Naive B cell (primary cell): ENCODE measurements around the gene FGF10. TPM values are rescaled to one million over a fixed set of nuclear protein-coding genes. Genes with fewer than 3 reads are reported as not detected.

ENCODE experiments used
- ATAC-seq, 2 donors: fragments of 150-1000 bp; cut with Tn5 transposase; 2 replicates each; pipeline ENCODE4 v1.10.0; 2021; ENCODE audit warnings: low read depth in 2 of 2, mild to moderate bottlenecking in 2 of 2, moderate library complexity in 2 of 2
- DNase-seq: peaks from one replicate; pipeline ENCODE4 v3.0.0; 2022
- H3K27ac Mint-ChIP-seq, 6 donors: one replicate each; pipeline ENCODE4 v1.8.0; 2020 to 2022; ENCODE audit warnings: mild to moderate bottlenecking in 6 of 6, mixed read lengths in 6 of 6, moderate library complexity in 5 of 6, inconsistent platforms in 2 of 6
- H3K27me3 Mint-ChIP-seq, 3 donors: one replicate each; pipeline ENCODE4 v1.8.0; 2021 to 2022; ENCODE audit warnings: mixed read lengths in 3 of 3, mild to moderate bottlenecking in 1 of 3
- H3K36me3 Mint-ChIP-seq, 2 donors: one replicate each; pipeline ENCODE4 v1.8.0; 2020 to 2022; ENCODE audit warnings: mixed read lengths in 2 of 2, inconsistent platforms in 1 of 2, mild to moderate bottlenecking in 1 of 2
- H3K4me1 Mint-ChIP-seq, 3 donors: one replicate each; pipeline ENCODE4 v1.8.0; 2020 to 2022; ENCODE audit warnings: mixed read lengths in 3 of 3, inconsistent platforms in 1 of 3, mild to moderate bottlenecking in 1 of 3, moderate library complexity in 1 of 3
- H3K4me3 Mint-ChIP-seq, 8 donors: one replicate each; pipeline ENCODE4 v1.8.0; 2020 to 2022; ENCODE audit warnings: mild to moderate bottlenecking in 8 of 8, mixed read lengths in 8 of 8, moderate library complexity in 8 of 8, inconsistent platforms in 2 of 8
- H3K9me3 Mint-ChIP-seq, 7 donors: one replicate each; pipeline ENCODE4 v1.8.0; 2020 to 2022; ENCODE audit warnings: mixed read lengths in 7 of 7, mild to moderate bottlenecking in 5 of 7, inconsistent platforms in 2 of 7, moderate library complexity in 1 of 7
- polyA plus RNA-seq, 6 donors: library from polyadenylated mRNA; unstranded; fragments of 300-500 nt; fragmentation: Illumina TruSeq; gene quantifications; one replicate each; pipeline ENCODE4 v1.2.3, GENCODE V29; 2021; ENCODE audit warnings: low read depth in 6 of 6

The FGF10 gene
- polyA plus RNA-seq, 6 donors from 2014 or later = not detected

DNA sequence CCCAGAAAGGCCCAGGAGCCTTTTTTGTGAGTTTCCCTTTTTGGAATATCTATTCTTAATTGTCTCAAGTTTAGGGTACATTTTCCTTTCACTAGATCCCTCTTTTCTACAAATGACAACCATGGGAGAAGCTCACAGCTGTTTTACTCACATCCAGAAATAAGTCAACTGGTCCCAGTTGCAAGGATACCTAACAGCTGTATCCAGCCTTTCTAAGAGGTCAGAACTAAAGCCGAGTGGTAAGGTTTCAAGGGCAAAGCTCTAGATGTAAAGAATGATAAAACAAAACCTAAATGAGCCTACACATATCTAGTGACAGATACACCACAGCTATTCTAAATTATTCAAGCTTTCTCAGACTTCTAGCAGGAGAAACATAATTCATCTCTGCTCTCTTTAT lies 4.4 kb downstream of the FGF10 start:
- peaks cover 11 to 31% (median 30%) of the 10 kb centered on the region in 3 donors for H3K27me3 Mint-ChIP-seq
- peaks cover 0 to 3% (median 0%) of the 10 kb centered on the region in 7 donors for H3K9me3 Mint-ChIP-seq
- no peak for DNase-seq
- H3K4me3 Mint-ChIP-seq = no peak overlapping the region
- H3K27ac Mint-ChIP-seq = no peak overlapping the region
- peaks cover 0 to 10% of the 10 kb centered on the region in 2 donors for H3K36me3 Mint-ChIP-seq
- H3K4me1 Mint-ChIP-seq = peaks cover 4 to 17% (median 5%) of the 10 kb centered on the region in 3 donors
- no peak for ATAC-seq

DNA sequence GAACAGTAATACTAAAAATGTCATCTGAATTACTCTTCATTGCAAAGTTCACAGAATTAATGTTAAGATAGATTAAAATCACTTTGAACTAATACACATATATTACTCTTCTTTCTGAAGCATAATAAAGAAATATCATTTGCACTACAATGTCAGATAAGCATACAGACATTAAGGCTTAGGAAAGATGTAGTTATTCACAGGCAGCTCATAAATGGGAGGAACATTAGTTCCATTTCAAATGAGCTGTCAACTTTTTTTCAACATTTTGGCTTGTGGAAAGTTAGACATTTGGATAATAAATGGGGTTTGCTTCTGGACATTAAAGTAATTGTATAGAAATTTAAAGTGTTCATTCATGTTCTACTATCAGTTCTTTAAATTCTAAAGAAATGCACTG lies 6.3 kb downstream of the FGF10 start:
- H3K36me3 Mint-ChIP-seq = peaks cover 0 to 10% of the 10 kb centered on the region in 2 donors
- H3K4me1 Mint-ChIP-seq = peaks cover 0 to 2% (median 0%) of the 10 kb centered on the region in 3 donors
- peaks cover 10 to 12% (median 11%) of the 10 kb centered on the region in 3 donors for H3K27me3 Mint-ChIP-seq
- no peak overlapping the region for H3K4me3 Mint-ChIP-seq
- no peak overlapping the region for H3K27ac Mint-ChIP-seq
- H3K9me3 Mint-ChIP-seq = peaks cover 0 to 6% (median 0%) of the 10 kb centered on the region in 7 donors
- no peak for ATAC-seq
- no peak for DNase-seq

DNA sequence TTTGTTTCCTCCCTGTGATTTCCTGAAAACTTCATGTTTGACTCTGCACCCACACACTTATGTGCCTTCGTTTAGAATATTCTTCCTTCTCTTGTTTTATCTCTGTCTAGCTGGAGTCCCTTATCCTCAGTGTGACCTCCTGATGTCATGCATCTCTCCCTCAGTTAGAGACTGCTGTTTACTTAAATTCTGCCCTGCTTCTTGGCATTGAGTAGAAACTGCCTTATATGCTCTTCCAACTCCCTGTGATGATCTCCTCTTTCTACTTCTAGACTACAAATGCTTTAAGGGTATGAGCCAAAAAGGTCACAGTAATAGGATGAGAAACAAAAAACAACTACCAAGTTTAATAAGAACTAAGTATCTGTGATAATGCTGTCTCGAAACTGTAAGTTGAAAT lies 12.2 kb downstream of the FGF10 start:
- H3K27me3 Mint-ChIP-seq = no peaks in the 10 kb centered on the region
- DNase-seq (no peak), ATAC-seq (no peak)
- H3K9me3 Mint-ChIP-seq = peaks cover 0 to 20% (median 8%) of the 10 kb centered on the region in 7 donors
- H3K4me1 Mint-ChIP-seq = no peaks in the 10 kb centered on the region
- H3K36me3 Mint-ChIP-seq = no peaks in the 10 kb centered on the region
- no peak overlapping the region for H3K4me3 Mint-ChIP-seq
- H3K27ac Mint-ChIP-seq = no peak overlapping the region

DNA sequence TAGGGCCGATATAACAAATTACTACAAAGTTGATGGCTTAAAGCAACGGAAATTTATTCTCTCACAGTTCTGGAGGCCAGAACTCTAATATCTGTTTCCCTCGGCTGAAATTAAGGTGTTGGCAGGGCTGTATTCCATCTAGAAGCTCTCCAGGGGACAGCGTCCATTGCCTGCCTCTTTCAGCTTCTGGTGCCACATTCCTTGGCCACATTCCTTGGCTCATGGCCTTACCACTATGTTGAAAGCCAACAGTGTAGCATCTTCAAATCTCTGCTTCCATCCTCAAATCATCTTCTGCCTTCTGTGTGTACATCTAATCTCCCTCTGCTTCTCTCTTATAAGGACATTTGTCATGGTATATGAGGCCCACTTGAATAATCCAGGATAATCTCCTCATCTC lies 17.2 kb downstream of the FGF10 start:
- Mint-ChIP-seq H3K9me3 (peaks cover 0 to 20% (median 7%) of the 10 kb centered on the region in 7 donors), H3K36me3 (no peaks in the 10 kb centered on the region), H3K4me3 (no peak overlapping the region), H3K27ac (no peak overlapping the region), H3K4me1 (no peaks in the 10 kb centered on the region), H3K27me3 (no peaks in the 10 kb centered on the region)
- no peak for ATAC-seq
- DNase-seq = no peak

DNA sequence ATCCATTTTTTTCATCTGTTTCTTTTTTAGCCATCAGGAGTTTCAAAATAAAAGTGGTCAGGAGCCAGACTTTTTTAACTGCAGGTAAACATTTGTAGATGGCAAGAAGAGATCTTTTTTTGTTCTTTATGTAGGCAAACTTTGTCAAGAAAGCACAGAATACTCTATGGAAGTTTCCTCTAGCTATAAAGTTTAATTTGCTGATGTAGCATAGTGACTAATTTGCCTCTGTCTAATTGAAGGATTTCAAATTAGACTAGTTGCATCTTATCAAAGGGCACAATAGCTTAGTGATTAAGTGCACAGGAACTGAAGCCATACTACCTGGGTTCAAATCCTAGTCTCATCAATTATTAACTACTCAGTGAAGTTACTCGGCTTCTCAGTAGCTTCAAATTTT lies 22.0 kb downstream of the FGF10 start:
- Mint-ChIP-seq H3K9me3 (peaks cover 0 to 4% (median 2%) of the 10 kb centered on the region in 7 donors), H3K4me1 (no peaks in the 10 kb centered on the region), H3K27me3 (no peaks in the 10 kb centered on the region), H3K4me3 (no peak overlapping the region), H3K27ac (no peak overlapping the region), H3K36me3 (no peaks in the 10 kb centered on the region)
- ATAC-seq (no peak), DNase-seq (no peak)

DNA sequence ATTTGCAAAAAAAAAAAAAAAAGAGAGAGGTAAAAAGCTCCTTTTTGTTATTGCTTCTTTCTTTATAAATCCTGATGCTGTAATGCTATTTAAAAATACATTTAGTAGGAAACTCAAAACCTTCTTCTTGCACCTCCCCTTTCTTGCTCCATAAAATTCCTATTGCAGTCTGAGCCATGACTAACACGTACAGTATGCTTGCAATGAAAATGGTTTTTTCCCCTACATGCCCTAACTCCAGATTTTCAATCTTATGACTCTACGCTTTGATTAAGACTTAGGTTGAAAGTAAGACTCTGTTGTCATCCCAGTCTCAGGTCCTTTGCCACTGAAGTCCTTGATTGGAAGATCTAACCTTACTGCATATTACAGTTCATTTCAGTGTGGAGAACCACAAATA lies 23.9 kb downstream of the FGF10 start:
- DNase-seq = no peak
- no peak overlapping the region for H3K27ac Mint-ChIP-seq
- H3K9me3 Mint-ChIP-seq = peaks cover 0 to 3% (median 0%) of the 10 kb centered on the region in 7 donors
- no peak overlapping the region for H3K4me3 Mint-ChIP-seq
- no peaks in the 10 kb centered on the region for H3K27me3 Mint-ChIP-seq
- ATAC-seq = no peak
- H3K36me3 Mint-ChIP-seq = no peaks in the 10 kb centered on the region
- H3K4me1 Mint-ChIP-seq = no peaks in the 10 kb centered on the region

DNA sequence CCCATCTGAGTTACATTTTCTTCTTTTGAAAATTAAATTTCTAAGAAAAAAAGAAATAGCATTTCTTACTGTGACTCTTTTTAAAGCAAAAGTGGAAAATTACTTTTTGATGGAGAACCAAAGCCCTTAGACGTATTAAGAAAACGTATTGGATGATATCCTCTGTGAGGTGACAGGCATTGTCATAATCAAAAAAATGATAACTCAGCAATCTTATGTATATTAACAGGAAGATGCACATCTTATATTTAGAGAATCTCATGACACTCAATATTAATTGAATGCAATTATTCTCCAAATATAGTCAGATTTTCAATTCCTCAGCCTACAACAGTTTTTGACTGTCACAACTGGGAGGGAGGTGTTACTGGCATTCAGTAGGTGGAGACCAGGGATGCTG lies 25.1 kb downstream of the FGF10 start:
- no peaks in the 10 kb centered on the region for H3K36me3 Mint-ChIP-seq
- DNase-seq (no peak), ATAC-seq (no peak)
- no peak overlapping the region for H3K27ac Mint-ChIP-seq
- peaks cover 0 to 3% (median 0%) of the 10 kb centered on the region in 7 donors for H3K9me3 Mint-ChIP-seq
- no peaks in the 10 kb centered on the region for H3K27me3 Mint-ChIP-seq
- H3K4me1 Mint-ChIP-seq = no peaks in the 10 kb centered on the region
- H3K4me3 Mint-ChIP-seq = no peak overlapping the region

DNA sequence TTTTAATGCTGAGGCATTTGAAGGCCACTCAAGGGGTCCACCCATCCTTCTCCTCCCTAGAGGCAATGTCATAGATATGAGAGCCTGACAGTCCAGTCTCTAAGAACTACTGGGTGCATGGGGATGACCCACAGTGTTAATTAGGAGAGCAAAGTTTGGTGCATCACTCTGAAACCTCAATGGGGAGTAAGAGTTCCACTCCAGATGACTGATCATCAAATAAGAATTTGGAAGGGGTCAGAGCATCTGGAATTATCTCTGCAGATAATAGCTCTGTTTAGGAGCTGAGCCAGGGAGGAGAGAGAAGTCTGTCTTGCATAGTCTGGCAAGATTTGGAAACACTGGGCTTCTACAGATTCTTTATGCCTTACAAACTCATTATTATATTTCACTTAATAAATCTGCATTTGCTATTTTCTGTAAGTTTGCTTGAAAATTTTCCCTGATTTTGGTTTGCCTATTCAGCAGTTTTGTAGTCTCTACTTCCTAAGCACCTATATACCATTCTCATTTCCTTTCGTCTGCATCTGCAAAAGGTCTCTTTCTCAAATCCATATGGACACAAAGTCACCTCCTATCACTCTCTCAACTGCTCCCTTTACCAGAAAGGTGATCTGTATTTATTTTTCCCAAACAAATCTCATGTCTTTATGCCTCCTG lies 27.7 kb downstream of the FGF10 start:
- ATAC-seq (no peak), DNase-seq (no peak)
- no peaks in the 10 kb centered on the region for H3K27me3 Mint-ChIP-seq
- no peak overlapping the region for H3K4me3 Mint-ChIP-seq
- H3K9me3 Mint-ChIP-seq = peaks cover 0 to 3% (median 0%) of the 10 kb centered on the region in 7 donors
- no peak overlapping the region for H3K27ac Mint-ChIP-seq
- no peaks in the 10 kb centered on the region for H3K4me1 Mint-ChIP-seq
- no peaks in the 10 kb centered on the region for H3K36me3 Mint-ChIP-seq

DNA sequence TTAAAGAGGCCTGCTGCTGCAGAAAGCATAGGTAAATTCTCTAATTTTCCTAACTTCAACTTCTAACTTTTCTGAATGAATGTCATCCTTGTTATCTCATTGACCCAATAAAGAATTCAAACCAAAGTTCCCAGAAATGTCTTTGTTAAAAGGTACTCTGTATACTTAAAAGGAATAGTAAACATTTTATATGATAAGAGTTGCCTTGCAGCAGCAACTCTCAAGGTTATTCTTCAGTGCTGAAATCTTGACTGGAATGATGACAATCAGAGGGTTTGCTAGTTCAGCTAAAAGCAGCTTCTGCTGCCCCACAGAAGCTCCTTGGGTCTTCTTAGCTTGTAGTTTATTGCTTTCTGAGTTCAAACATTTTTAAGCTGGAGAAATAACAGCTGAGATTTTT lies 28.3 kb downstream of the FGF10 start:
- H3K4me3 Mint-ChIP-seq = no peak overlapping the region
- ATAC-seq (no peak), DNase-seq (no peak)
- H3K27ac Mint-ChIP-seq = no peak overlapping the region
- H3K4me1 Mint-ChIP-seq = no peaks in the 10 kb centered on the region
- no peaks in the 10 kb centered on the region for H3K36me3 Mint-ChIP-seq
- no peaks in the 10 kb centered on the region for H3K27me3 Mint-ChIP-seq
- H3K9me3 Mint-ChIP-seq = peaks cover 0 to 3% (median 0%) of the 10 kb centered on the region in 7 donors

DNA sequence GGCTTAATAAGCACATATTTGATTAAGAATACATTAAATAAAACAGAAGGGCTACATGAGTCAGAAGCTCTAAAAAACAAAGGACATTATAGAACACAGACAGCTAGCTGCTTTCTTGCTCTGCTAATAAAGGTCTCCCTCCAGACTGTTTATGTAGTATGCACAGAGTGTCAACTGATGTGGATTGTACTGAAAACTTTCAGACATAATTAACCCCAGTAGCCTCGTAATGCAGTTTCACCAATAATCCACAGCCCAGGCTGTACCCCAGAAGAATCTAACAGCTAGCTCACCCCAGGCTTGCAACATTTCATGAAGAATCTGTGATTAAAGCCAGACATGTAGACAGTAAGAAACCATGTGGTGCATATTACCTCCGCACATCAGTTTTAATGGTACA lies 30.8 kb downstream of the FGF10 start:
- Mint-ChIP-seq H3K4me1 (no peaks in the 10 kb centered on the region), H3K27me3 (no peaks in the 10 kb centered on the region), H3K27ac (no peak overlapping the region), H3K36me3 (no peaks in the 10 kb centered on the region), H3K4me3 (no peak overlapping the region), H3K9me3 (peaks cover 0 to 3% (median 0%) of the 10 kb centered on the region in 7 donors)
- ATAC-seq (no peak), DNase-seq (no peak)

DNA sequence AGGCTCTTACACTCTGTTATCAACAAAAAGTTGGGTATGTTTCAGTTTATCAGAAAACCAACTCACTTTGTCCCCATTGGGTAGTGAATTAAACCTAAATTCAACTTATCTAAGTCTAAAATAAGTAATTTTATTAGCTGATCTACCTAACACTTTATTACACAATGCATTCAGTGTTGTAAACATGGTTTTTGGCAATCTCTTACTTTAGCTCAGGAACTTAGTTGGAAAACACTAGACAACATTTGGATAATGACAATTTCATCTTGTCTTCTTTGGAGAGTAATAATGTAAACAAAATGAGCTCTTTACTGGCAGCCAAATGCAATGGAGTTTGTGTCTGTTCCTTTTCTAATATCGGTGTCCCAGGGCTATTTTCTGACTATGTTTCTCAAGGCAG lies 33.0 kb downstream of the FGF10 start:
- Mint-ChIP-seq H3K4me3 (no peak overlapping the region), H3K27me3 (no peaks in the 10 kb centered on the region), H3K36me3 (no peaks in the 10 kb centered on the region), H3K4me1 (no peaks in the 10 kb centered on the region), H3K9me3 (no peaks in the 10 kb centered on the region), H3K27ac (no peak overlapping the region)
- no peak for DNase-seq
- no peak for ATAC-seq

DNA sequence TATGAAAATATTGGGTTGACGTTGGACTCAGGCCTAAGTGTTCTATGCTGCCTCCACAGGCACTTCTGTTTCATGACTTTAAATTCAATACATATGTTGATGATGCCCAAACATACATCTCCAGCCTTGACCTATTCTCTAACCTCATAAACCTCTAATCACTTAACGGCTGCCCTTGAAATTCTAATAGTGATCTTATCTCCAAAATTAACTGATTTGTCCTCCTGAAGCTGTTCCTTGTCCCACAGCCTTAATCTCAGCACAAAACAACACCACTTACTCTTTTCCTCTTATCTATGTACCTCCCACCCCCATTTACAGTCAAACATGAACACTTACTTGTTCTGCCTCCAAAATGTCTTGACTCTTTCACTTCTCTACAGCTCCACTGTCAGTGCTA lies 43.3 kb downstream of the FGF10 start:
- H3K27me3 Mint-ChIP-seq = no peaks in the 10 kb centered on the region
- H3K4me3 Mint-ChIP-seq = no peak overlapping the region
- H3K36me3 Mint-ChIP-seq = no peaks in the 10 kb centered on the region
- no peak for ATAC-seq
- no peak for DNase-seq
- H3K4me1 Mint-ChIP-seq = no peaks in the 10 kb centered on the region
- H3K9me3 Mint-ChIP-seq = peaks cover 0 to 4% (median 2%) of the 10 kb centered on the region in 7 donors
- peak overlapping the region in 1 of 6 donors; percentile 17 for H3K27ac Mint-ChIP-seq

DNA sequence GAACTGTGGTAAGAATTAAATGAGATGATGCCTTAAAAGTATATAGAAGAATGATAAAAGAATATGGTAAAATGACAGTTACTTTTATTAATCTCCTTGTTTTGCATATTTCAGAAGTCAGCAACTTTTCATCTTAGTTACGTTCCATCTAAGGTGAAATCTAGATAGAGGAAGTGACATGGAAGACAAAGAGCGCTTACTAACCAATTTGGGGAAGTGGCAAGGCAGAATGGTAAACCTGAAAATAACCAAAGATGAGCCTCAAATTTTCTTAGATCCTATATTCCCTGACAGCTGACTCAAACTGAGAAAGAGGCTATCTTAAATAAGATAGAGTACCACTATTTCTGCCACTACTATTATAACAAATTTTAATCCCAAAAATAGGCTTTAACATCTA lies 52.5 kb downstream of the FGF10 start:
- no peaks in the 10 kb centered on the region for H3K36me3 Mint-ChIP-seq
- no peak overlapping the region for H3K27ac Mint-ChIP-seq
- H3K27me3 Mint-ChIP-seq = no peaks in the 10 kb centered on the region
- H3K4me3 Mint-ChIP-seq = no peak overlapping the region
- ATAC-seq (no peak), DNase-seq (no peak)
- H3K9me3 Mint-ChIP-seq = no peaks in the 10 kb centered on the region
- H3K4me1 Mint-ChIP-seq = no peaks in the 10 kb centered on the region

DNA sequence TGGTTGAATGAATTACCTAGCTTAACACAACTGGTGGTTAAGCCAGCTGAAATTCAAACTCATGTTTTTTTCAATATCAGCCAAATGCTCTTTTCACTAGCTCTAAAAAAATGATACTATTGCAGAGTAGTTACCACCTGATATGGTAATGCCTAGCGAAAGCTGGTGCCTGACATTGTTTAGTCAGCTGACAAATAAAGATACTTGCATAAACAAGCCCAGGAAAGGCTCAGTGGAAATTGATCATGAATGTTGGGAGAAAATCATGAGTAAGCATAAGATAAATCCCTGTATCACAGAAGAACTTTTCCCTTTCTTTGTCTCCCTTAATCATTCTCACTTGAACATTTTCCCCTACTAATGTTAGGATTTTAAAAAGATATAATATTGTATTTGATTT lies 54.6 kb downstream of the FGF10 start:
- no peaks in the 10 kb centered on the region for H3K36me3 Mint-ChIP-seq
- no peak overlapping the region for H3K27ac Mint-ChIP-seq
- DNase-seq = no peak
- H3K9me3 Mint-ChIP-seq = no peaks in the 10 kb centered on the region
- no peak for ATAC-seq
- no peaks in the 10 kb centered on the region for H3K27me3 Mint-ChIP-seq
- no peak overlapping the region for H3K4me3 Mint-ChIP-seq
- no peaks in the 10 kb centered on the region for H3K4me1 Mint-ChIP-seq
